NCI-H2081 treated with DMSO at 0.1 percent for 48 hours (cell line): ENCODE results near the gene TAS2R16.
"Not testable (repeated sequence)": the region's sequence is repeated elsewhere in the genome, so short reads cannot be mapped to it uniquely, and the experiment has no call there.

Experiments
- DNase-seq: peaks from one replicate; lab custom pipeline; 2025; lab: John Stamatoyannopoulos, UW

Gene TAS2R16

GRCh38 chr7:122972056-122972455 lies 23.4 kb downstream of the TAS2R16 start:
- no peak for DNase-seq

- DNase-seq = peak; percentile 18
These were observed 24.5 kb downstream of the TAS2R16 start for GRCh38 chr7:122970740-122971725.

GRCh38 chr7:122968389-122968788 lies 27.1 kb downstream of the TAS2R16 start:
- no peak for DNase-seq

GRCh38 chr7:122965306-122965705 lies 30.2 kb downstream of the TAS2R16 start:
- DNase-seq = no peak

- DNase-seq = not testable (repeated sequence)
These were observed 41.8 kb downstream of the TAS2R16 start for GRCh38 chr7:122953678-122954077.

GRCh38 chr7:122951006-122951405 lies 44.5 kb downstream of the TAS2R16 start:
- no peak for DNase-seq

- DNase-seq = no peak
These were observed 46.3 kb downstream of the TAS2R16 start for GRCh38 chr7:122949186-122949585.
